Measurements from ENCODE around the gene JAZF1. TPM values are rescaled to one million over a fixed set of nuclear protein-coding genes. Genes with fewer than 3 reads are reported as not detected.

JAZF1 gene
- total and polyA plus RNA-seq, 9 of the 15 experiments (the other 6 are each of a cell fraction or from before 2014, with no cell fraction given) = 0.04 to 0.64 (median 0.11) TPM; not detected in 3

GRCh38 chr7:27782849-27783248, 397.7 kb downstream of the JAZF1 start:
- H3K4me1 ChIP-seq (replicated peaks in 1 of 2; ENCODE audit: control insufficient read depth in 2 of 2, insufficient read depth in 2 of 2, low read length in 2 of 2) = no peaks in the 10 kb centered on the region; a peak in 1 of 5 replicates
- H3K4me2 ChIP-seq (ENCODE audit: insufficient read depth, low read length) = no peak overlapping the region
- DNase-seq (ENCODE audit: extremely low read depth in 1 of 4, low spot score in 3 of 4) (no peak), ATAC-seq (no peak), FAIRE-seq (no peak)
- H3K27me3 ChIP-seq (ENCODE audit: control insufficient read depth in 2 of 2, insufficient read depth in 2 of 2, low read length in 2 of 2) = no peaks in the 10 kb centered on the region
- in situ Hi-C loops (cut with MboI) = no loop called here
- no peak overlapping the region for H3K4me3 ChIP-seq
- no peak overlapping the region for H2AFZ ChIP-seq (ENCODE audit: low read depth, low read length)
- no peaks in the 10 kb centered on the region for H3K9me1 ChIP-seq (ENCODE audit: control insufficient read depth, insufficient read depth, low read length)
- intact Hi-C loops (cut with micrococcal nuclease) = loop anchor here (5.0 to 10.0 kb wide), 2 partner anchors 36 to 242 kb away; no protein-coding TSS in a partner anchor
- 0 out of 3 replicates have a peak, but pooled peaks cover under 1% of the 10 kb centered on the region for H3K79me2 ChIP-seq (ENCODE audit: control insufficient read depth, insufficient read depth, low read length)
- BruUV-seq (replicated peaks) = no TSS peak
- WGBS (ENCODE audit: insufficient coverage, low coverage, missing lambda C conversion rate) = 55% methylated on average over 2 of the region's 2 CpGs
- H3K9ac ChIP-seq (ENCODE audit: insufficient read depth in 1 of 2, low read depth in 2 of 2, low read length in 2 of 2) = no peak overlapping the region
- peaks cover 19% of the 10 kb centered on the region for H3K36me3 ChIP-seq (ENCODE audit: control insufficient read depth, insufficient read depth, low read length)
- ChIA-PET POLR2A (interaction anchor here (0.8 kb wide), 1 partner anchor 150 kb away, joined by 3 read pairs; no protein-coding TSS in a partner anchor), CTCF (ENCODE audit: low intra/inter-chr PET ratio) (no interaction called here)
- H3K27ac ChIP-seq (ENCODE audit: extremely low read depth, low read depth, low read length) = no peak overlapping the region
- H3K9me3 ChIP-seq (replicated peaks; ENCODE audit: control insufficient read depth, insufficient read depth, low read depth, low read length) = no peaks in the 10 kb centered on the region
- no peaks in the 10 kb centered on the region for H4K20me1 ChIP-seq (replicated peaks; ENCODE audit: control insufficient read depth, insufficient read depth, low read length)
- no peak for TF ChIP-seq PHF20 (IDR thresholded peaks at IDR 0.05; ENCODE audit: partially characterized antibody)
- no peak for TF ChIP-seq ZNF449 (CRISPR knock-in tag; IDR thresholded peaks at IDR 0.05)
- TF ChIP-seq, protein P1, sequence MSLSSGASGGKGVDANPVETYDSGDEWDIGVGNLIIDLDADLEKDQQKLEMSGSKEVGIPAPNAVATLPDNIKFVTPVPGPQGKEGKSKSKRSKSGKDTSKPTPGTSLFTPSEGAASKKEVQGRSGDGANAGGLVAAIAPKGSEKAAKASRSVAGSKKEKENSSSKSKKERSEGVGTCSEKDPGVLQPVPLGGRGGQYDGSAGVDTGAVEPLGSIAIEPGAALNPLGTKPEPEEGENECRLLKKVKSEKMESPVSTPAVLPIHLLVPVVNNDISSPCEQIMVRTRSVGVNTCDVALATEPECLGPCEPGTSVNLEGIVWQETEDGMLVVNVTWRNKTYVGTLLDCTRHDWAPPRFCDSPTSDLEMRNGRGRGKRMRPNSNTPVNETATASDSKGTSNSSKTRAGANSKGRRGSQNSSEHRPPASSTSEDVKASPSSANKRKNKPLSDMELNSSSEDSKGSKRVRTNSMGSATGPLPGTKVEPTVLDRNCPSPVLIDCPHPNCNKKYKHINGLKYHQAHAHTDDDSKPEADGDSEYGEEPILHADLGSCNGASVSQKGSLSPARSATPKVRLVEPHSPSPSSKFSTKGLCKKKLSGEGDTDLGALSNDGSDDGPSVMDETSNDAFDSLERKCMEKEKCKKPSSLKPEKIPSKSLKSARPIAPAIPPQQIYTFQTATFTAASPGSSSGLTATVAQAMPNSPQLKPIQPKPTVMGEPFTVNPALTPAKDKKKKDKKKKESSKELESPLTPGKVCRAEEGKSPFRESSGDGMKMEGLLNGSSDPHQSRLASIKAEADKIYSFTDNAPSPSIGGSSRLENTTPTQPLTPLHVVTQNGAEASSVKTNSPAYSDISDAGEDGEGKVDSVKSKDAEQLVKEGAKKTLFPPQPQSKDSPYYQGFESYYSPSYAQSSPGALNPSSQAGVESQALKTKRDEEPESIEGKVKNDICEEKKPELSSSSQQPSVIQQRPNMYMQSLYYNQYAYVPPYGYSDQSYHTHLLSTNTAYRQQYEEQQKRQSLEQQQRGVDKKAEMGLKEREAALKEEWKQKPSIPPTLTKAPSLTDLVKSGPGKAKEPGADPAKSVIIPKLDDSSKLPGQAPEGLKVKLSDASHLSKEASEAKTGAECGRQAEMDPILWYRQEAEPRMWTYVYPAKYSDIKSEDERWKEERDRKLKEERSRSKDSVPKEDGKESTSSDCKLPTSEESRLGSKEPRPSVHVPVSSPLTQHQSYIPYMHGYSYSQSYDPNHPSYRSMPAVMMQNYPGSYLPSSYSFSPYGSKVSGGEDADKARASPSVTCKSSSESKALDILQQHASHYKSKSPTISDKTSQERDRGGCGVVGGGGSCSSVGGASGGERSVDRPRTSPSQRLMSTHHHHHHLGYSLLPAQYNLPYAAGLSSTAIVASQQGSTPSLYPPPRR (CRISPR knock-in tag; IDR thresholded peaks at IDR 0.05; ENCODE audit: borderline replicate concordance) = no peak
- TF ChIP-seq, protein P2, sequence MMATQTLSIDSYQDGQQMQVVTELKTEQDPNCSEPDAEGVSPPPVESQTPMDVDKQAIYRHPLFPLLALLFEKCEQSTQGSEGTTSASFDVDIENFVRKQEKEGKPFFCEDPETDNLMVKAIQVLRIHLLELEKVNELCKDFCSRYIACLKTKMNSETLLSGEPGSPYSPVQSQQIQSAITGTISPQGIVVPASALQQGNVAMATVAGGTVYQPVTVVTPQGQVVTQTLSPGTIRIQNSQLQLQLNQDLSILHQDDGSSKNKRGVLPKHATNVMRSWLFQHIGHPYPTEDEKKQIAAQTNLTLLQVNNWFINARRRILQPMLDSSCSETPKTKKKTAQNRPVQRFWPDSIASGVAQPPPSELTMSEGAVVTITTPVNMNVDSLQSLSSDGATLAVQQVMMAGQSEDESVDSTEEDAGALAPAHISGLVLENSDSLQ (IDR thresholded peaks at IDR 0.05) = no peak
- TF ChIP-seq, protein P3, sequence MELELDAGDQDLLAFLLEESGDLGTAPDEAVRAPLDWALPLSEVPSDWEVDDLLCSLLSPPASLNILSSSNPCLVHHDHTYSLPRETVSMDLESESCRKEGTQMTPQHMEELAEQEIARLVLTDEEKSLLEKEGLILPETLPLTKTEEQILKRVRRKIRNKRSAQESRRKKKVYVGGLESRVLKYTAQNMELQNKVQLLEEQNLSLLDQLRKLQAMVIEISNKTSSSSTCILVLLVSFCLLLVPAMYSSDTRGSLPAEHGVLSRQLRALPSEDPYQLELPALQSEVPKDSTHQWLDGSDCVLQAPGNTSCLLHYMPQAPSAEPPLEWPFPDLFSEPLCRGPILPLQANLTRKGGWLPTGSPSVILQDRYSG (tag; conservative IDR thresholded peaks at IDR 0.05; ENCODE audit: low read depth) = no peak
- no peak for TF ChIP-seq SIRT6 (IDR thresholded peaks at IDR 0.05; ENCODE audit: low read depth, low read length)
- TF ChIP-seq, protein P4, sequence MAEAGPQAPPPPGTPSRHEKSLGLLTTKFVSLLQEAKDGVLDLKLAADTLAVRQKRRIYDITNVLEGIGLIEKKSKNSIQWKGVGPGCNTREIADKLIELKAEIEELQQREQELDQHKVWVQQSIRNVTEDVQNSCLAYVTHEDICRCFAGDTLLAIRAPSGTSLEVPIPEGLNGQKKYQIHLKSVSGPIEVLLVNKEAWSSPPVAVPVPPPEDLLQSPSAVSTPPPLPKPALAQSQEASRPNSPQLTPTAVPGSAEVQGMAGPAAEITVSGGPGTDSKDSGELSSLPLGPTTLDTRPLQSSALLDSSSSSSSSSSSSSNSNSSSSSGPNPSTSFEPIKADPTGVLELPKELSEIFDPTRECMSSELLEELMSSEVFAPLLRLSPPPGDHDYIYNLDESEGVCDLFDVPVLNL (CRISPR knock-in tag; IDR thresholded peaks at IDR 0.05; ENCODE audit: low read depth) = no peak
- no peak for TF ChIP-seq MEIS2 (IDR thresholded peaks at IDR 0.05; ENCODE audit: partially characterized antibody)
- TF ChIP-seq SPI1 (IDR thresholded peaks at IDR 0.05; ENCODE audit: borderline replicate concordance, low read depth, low read length) = no peak
- TF ChIP-seq KDM2B (CRISPR knock-in tag; IDR thresholded peaks at IDR 0.05) = no peak

Data from K562 (cell line).